Activated T-helper 9 cell treated with anti-CD3 and anti-CD28 coated beads, Interleukin-2, amount 50 U/mL, for 16 hours (primary cell): ENCODE measurements around the gene LRRN2.
"Not testable (repeated sequence)": the region's sequence is repeated elsewhere in the genome, so short reads cannot be mapped to it uniquely, and the experiment has no call there.

Experiments used
- DNase-seq: peaks from one replicate; pipeline ENCODE4 v3.0.0-alpha.2; 2020; ENCODE audit warnings: low read depth

The LRRN2 gene

DNA sequence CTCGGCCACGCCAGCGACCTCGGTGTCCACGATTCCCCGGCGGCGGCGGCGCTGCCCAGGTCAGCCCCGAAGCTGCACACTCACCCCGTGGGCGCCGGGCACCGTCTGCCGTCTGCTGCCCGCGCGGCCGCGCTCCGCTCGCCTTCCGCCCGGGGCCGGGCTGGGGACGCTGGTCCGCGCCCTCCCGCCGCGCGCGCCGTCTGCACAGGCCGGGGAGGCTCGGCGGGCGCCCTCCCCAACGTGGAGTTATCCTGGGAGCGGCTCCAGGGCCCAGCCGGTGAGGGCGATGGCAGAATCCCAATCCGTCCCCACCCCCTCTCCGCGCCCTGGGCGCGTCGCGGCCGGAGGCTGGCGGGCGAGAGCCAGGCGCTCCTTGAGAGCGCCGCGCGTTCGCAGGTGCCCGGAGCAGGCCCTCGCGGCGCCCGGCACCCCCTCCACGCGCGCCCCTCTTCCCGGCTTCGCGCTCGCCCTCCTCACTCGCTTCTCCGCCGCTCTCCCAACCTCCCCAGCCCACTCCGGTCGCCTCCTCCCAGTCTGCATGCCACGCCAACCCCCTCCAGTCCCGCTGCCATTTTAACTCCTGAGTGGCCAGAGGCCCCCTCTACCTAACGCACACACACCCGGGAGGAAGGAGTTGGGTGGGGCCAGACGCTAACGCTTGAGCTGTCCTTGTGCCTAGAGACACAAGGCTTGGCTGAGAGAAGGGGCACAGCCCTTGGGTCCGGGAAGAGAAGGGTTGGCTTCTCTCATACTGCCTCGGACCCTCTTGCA, at the start of gene LRRN2:
Gene LRRN2 (minus strand): TSS at position 503 of the 771 bp plus-strand sequence. CDS start 65,746 bp downstream, outside the sequence.
- DNase-seq = no peak

DNA sequence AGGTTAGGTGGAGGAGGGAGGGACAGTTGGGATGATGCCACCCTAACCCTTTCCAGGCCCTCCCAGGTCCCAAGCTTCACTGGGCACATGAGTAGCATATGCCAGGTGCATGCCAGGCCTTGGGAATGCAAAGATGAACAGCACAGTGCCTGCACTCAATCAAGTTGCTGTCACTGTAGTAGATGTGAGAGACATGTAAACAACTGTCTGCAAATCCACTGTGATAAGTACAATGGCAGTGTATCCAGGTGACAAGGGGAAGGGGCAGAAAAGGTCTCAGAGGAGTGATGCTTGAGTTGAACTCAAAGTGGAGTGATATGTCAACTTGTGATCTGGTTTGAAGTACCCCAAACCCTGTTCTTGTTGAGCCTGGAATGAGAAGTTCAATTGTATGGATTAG, 49.5 kb upstream of the LRRN2 start:
- DNase-seq = no peak

DNA sequence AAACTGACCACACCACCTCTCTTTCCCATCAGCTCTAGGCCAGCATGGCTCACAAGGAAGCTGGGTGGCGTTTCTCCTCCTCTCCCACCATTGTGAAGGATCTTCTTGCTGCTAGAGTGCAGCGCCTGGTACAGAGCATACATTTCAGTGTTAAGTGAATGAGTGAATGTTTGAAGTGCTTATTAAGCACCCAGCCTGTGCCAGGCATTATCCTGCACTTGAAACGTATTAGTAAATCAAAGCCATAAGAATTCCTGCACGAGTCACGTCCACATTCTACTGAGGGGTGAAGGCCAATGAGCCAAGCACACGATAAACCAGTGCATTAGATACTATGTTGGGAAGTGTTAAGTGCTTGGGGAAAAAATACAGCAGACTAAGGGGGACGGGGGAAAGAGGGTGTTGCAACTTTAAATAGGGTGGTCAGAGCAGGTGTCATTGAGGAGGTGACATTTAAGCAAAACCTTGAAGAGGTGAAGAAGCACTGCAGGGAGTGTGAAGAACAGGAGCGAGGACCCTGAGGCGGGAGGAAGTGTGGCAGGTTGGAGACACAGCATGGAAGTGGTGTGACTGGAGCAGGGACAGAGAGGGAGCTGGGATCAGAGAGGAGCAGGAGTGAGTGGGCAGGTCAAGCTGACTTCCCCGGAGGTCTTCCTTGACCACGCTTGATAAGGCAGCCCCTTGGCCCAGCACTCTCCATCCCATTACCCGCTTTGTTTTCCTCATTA, 48.5 kb upstream of the LRRN2 start:
- no peak for DNase-seq

DNA sequence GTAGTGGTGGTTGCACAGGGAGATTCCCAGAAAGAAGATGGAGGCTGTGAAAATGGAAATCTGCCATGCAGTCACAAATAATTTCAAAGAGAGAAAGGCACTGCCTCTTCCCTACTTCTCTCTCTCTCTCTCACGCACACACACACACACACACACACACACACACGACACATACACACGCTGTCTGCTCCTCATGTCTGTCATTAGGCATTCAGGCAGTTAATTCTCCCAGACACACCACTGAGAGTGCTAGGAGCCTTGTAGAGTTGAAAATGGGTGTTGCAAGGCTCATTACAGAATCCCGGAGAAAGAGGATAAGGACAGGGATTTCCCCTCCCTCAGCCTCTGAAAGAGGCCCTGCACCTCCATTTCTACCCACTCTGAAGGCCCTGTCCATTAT, 47.8 kb upstream of the LRRN2 start:
- no peak for DNase-seq

DNA sequence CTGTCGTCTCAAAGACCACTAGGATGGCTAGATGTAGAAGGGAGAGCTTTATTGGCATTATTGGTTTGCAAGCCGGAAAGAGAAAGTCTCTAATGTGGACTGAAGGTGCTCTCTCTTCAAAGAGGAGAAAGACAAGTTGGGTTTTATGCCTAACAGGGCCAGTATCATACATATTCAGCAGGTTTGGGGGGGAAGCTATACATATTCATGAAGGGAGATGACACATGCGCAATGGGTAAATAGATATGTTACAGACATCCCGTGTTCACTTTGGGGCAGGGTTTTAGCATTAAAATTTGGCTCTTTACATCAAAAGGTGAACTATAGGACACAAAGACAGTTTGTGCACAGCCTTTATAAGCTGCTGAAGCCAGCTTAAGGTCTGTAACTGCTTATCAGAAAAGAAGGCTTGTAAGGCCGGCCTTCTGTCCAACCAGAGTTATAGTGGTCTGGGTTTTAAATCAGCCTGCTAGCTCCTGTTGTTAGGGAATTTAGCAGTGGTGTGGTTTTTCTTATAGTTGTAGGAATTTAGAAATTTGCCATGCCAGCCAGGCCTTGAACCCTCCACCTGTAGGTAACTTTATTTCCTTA, 46.5 kb upstream of the LRRN2 start:
- no peak for DNase-seq

DNA sequence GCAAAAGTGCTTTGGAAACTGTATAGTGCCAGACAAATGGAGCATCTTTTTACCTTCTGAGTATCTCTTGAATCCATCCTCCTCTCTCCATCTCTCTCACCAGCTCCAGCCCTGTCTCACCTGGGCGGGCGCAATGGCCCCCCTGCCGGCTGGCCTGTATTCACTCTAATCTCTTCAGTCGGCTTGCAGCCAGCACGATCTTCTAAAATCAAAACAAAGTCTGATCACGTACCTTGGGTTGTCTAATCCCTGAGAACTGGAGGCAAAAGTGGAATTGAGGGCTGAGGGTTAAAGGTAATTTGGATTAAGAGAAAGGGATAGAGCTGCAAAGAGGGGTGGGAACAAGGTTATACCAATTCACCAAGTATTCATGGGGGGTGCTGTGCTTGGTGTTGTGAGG, 46.0 kb upstream of the LRRN2 start:
- no peak for DNase-seq

DNA sequence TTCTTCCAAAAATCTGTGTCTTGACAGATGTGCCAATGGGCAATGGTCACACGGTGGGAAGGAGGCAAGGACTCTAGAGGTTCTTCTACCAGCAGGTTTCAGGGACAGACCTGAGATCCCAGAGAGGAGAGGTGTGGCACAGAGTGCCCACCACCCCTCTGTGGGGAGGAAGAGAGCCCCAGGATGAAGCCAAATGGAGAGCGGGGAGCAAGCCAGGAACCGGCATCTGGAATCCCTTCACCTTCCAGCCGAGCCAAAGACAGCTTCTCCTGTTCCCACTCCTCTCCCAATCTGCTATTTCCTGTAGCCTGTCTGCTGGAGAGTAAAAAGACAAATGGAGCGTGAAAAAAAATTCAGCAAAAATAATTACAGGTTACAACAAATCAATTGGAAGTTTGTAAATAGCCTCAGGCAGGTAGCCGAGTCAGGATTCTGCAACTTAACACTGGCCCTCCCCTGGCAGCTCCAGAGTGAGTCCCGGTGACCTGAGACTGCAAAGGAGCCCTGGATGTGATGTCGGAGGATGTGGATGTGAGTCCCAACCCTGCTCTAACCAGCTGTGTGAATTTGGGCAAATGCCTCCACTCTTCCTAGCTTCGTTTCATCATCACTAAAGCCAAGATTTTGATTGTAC, 45.4 kb upstream of the LRRN2 start:
- no peak for DNase-seq

DNA sequence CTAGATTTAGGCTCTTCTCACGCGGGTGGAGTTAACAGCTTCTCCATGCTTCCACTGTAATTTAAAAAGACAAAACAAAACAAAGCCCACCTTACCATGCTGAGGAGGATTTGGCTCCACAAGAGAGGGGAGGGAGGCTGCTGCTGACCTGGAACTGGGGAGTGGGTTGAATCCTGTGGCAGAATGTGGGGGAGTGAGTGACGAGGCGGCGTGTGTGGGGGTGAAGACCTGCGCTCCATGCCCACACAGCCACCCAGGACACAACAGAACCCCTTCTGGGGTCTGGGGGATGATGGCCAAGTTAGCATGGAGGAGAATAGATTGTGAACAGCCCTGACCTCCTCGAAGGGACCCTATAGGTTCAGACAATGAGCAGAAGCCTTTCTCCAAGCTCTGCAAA, 44.0 kb upstream of the LRRN2 start:
- DNase-seq = no peak

DNA sequence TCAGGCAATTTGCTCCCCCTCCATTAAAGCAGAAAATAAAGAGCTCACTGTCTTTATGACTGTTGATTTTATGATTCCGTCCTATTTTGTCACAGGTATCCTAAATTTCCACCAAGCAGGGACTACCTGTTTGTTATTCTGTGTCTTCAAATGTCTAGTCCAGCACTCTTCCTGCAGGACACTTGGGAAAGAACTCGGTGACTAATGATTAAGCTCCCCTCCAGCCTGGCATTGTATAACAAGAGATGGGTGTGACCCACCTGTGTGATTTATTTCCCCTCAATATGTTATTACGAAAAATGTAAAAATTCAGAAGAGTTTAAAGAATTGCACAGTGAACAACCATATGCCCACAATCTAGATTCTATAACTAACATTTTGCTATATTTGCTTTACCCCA, 42.9 kb upstream of the LRRN2 start:
- DNase-seq = no peak

DNA sequence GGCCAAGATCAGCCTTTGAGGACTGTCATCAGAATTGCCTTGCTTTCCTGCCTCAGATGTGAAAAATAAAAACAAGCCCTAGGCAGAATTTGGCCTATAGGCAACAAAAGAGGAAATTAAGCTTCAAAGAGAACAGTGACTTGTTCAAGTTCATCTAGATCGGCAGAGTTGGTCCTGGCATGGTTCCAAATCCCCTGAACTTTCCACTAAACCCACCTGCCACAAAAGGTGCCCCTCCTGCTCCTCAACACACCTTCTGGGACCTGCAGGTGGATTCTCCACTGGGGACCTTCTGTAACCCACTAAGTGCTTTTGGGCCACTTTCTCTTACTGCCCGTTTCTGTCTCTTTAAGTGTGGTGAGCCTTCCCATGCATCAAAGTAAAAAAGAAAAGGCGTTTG, 42.5 kb upstream of the LRRN2 start:
- no peak for DNase-seq

DNA sequence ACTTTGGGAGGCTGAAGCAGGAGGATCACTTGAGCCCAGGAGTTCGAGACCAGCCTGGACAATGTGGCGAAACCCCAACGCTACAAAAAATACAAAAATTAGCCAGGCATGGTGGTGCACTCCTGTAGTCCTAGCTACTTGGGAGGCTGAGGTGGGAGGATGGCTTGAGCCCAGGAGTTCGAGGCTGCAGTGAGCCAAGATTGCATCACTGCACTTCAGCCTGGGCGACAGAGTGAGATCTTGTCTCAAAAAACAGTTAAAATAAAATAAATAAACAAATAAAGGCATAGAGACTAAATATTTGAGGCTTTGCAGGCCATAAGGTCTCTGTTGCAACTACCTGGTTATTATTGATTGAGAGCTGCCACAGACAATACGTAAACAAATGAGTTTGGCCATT, 41.9 kb upstream of the LRRN2 start:
- DNase-seq = not testable (repeated sequence)

DNA sequence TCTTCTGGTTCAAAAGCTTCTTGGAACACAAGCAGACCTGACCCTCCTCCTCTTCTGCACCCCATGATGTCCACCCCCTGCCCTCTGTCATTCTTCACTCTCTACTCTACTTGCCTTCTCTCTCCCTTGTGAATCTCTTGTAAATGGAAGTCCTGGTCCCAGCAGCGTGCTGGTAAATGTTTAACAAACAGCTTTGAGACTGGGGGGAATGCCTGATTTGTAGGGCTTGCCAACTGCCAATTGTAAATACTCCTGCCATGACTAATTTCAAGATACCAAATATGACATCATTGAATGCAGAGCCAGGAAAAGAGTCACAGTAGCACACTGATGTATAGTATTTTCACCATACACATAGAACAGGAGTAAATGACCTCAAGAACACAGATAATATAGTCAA, 40.9 kb upstream of the LRRN2 start:
- DNase-seq = no peak

DNA sequence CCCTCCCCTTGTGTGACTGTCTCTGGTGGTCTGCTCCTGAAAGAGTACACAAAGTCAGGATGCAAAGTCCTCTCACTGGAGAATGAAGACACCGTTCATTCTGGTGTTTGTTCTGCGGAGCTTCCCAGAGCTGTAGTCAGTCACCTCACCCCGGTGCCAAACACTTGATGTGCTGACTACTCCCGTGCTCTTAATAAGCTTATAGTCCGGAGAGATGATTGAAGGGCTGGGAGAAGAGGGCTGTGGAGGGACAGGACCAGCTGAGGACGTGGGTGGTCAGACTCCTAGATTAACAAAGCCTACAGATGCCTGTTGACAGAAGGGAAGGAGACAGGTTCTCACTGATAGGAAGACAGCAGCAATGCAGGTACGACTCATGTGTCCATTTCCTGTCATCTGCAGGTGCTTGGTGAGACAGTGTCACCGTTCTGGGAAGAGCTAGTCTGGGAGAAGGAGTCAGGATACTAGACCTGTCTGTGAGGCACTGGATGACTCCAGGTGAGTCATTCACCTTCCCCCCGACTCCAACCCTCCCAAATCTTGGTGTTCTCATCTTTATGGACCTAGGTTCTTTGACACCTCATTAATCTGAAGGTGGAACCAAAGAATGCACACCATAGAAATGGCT, 40.4 kb upstream of the LRRN2 start:
- no peak for DNase-seq

DNA sequence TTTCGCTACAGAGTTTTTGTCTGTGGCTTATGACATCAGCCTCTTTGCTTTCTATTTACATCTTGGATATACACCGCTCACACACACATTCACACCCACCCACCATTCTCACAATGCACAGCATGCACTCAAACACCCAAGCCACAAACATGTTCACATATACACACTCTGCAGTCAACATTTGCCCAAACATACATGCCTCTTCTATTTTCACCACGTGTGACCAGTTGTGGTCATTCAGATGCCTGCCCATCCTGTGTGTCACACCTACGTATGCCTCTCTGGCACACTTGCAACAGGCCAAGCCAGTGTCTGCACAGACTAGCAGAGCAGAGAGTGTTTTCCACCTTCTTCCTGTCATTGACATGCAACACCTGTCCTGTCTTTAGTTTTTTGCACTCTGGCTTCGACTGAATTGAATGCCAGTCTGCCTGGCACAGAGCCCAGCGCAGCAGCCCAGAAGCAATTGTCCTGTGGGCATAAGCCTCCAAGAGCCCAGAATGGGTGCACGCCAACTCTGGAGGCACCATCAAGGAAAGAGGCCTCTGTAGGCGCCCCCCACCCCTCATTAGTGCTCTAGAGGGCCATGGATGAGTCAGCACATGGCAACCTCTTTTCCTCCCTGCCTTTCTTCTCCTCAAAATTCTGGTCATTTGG, 37.7 kb upstream of the LRRN2 start:
- no peak for DNase-seq

DNA sequence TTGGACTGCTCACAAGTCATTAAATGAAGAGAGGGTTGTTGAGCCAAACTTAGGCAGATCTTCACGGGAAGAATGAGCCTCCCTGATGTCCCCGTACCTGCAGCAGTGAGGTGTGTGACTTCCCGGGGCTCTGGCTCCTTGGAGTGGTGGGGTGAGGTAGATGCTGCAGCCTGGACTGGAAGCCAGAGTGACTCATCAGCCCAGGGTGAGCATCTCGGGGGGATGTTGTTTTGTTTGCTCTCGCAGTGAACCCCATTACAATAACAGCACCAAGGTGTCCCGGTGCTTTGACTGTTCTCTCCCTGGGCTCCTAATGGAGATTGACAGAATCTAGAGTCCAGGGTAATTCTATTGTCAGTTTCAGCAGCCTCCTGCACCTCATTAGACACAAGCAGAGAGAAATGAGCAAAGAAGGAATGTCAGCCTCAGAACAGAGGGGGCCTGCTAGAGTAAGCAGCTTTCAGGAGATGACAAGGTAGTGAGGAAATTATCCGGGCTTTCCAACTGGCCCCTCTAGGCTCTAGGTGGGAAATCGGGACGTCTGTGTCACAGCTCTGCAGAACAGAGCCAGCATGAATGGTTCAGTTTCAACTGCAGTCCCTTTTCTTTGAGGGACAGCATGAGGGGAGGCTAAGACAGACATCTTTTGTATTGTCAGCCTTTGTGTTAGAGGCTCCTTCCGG, 36.0 kb upstream of the LRRN2 start:
- no peak for DNase-seq

DNA sequence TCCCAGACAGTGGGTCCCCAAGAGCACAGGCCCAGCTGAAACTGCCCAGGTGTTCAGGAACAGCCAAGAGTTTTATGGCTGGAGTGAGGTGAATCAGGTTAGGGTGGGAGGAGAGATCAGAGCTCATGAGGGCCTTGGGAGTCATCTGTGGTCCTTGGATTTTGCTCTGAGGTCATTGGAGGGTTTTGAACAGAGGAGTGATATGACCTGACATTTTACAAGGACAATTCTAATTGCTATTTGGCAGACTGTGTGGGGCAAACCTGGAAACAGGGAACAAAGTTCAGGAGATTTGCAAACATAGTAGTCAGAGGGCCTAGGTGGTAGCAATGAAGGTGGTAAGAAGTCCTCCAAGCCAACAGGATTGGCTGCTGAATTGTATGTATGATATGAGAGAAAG, 31.1 kb upstream of the LRRN2 start:
- no peak for DNase-seq

DNA sequence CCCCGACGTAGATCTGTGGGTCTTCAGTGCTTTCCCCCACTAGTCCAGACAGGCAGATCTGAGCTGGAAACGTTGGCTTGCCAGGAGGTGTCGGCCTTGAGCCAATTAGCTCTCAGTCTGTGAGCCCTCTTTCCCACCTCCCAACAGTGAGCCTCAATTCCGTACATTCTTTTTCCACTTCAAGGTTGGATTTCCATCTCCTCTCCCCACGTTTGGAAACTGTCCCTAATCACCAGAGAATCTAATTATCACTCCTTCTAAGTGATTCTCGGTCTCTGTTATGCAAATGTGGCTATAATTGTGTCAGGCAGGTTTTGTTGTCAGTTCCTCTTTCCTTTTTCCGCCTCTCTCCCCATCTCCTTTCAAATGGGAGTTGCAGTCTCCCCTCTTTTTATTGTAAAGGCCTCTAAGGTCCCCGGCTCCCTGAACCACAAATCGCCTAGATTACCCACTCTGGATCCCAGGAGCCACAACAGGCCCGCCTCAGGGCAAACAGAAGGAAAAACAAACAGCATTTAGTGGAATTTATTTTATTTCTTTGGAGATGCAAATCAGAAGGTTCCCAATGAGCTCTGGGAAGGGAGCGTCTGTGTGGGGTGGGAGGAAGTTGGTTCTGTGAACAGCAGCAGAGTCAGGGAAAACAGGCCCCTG, 29.4 kb upstream of the LRRN2 start:
- no peak for DNase-seq

DNA sequence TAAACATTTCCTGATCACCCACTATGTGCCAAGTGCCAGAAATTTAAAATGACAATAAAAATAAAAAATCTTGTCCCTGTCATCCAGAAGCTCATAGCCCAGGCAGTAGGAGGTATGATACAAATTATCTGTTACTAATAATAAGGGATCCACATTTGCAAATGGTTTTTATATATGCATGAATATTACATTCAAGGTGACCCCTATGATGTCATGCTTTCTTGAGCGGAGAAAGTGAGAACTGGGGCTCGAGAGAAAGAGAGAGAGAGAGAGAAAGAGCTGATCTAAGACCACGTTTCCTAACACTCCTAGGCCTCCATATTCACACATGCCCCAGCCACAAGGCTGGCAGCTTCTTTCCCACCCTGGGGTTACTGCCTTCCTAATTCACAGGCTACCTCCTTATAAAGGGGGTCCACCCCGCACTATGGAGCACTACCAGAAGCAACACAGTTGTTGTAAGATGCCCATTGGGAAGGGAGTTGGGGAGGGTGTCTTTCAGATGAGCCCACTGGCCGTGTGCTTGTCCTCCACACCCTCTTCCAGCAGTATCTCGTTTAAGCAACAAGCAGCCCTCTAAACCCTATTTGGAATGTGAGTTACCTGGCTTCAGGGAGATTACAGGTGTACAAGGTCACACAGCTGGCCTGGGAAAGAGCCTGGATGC, 28.8 kb upstream of the LRRN2 start:
- no peak for DNase-seq

DNA sequence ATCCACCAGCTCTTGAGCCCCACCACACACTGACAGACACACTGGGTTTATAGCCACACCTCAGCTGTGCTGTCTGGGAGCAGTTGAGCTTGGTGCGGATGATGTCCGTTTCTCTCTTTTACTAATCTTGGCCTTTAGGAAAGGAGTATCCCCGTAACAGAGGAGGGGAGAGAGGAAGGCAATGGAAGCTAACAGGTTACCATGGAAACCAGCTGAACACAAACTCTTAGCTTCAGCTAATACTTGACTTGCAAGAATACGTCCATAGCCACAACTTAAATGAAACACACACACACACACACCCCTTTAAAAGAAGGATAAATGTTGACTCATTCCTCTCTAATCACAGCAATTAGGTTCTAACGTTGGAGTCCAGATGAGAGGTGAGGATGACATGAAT, 28.0 kb upstream of the LRRN2 start:
- no peak for DNase-seq
